Fibroblast of the aortic adventitia (primary cell): Measurements from ENCODE around the gene KIRREL2. TPM values are rescaled to one million over a fixed set of nuclear protein-coding genes. Genes with fewer than 3 reads are reported as not detected.
"Not testable (repeated sequence)": the region's sequence is repeated elsewhere in the genome, so short reads cannot be mapped to it uniquely, and the experiment has no call there.

Experiments
- DNase-seq: peaks from one replicate; pipeline ENCODE4 v3.0.0-alpha.2; 2010; ENCODE audit warnings: low read depth
- H3K4me3 ChIP-seq: 2 replicates; pipeline ENCODE4 v1.5.1; 2011; ENCODE audit warnings: low read depth, mild to moderate bottlenecking, control low read depth, low read length, moderate library complexity
- CTCF ChIP-seq: IDR thresholded peaks from 2 replicates; pipeline ENCODE4 v1.5.1; 2011; ENCODE audit warnings: mild to moderate bottlenecking, low read length, control low read depth, inconsistent platforms; ENCODE audit not compliant: insufficient read depth
- total RNA-seq: library from RNA; depleted of rRNA; stranded (reverse); fragments of >200 nt; gene quantifications from 2 replicates; pipeline ENCODE4 v1.2.3, GENCODE V29; 2012; ENCODE audit warnings: low replicate concordance

The KIRREL2 gene
- total RNA-seq, 1 donor, result not detected

- H3K4me3 ChIP-seq, result no peak overlapping the region
- DNase-seq, result no peak
- no peak for TF ChIP-seq CTCF
Measured at GRCh38 chr19:35889370-35890112, 32.8 kb downstream of the KIRREL2 start.

GRCh38 chr19:35890113-35890650, 33.5 kb downstream of the KIRREL2 start:
- no peak overlapping the region for H3K4me3 ChIP-seq
- DNase-seq, result no peak
- no peak for TF ChIP-seq CTCF

GRCh38 chr19:35891819-35892218, 35.1 kb downstream of the KIRREL2 start:
- DNase-seq, H3K4me3 ChIP-seq: not testable (repeated sequence)

- TF ChIP-seq CTCF, result no peak
- no peak for DNase-seq
- H3K4me3 ChIP-seq, result no peak overlapping the region
Measured at GRCh38 chr19:35894342-35894741, 37.6 kb downstream of the KIRREL2 start.

- no peak for TF ChIP-seq CTCF
- H3K4me3 ChIP-seq, result no peak overlapping the region
- no peak for DNase-seq
Measured at GRCh38 chr19:35895911-35896642, 39.4 kb downstream of the KIRREL2 start.

GRCh38 chr19:35896643-35897040, 39.9 kb downstream of the KIRREL2 start:
- no peak overlapping the region for H3K4me3 ChIP-seq
- no peak for TF ChIP-seq CTCF
- DNase-seq, result no peak

- no peak for DNase-seq
- peak overlapping the region; percentile 78 for H3K4me3 ChIP-seq
- no peak for TF ChIP-seq CTCF
Measured at GRCh38 chr19:35897706-35898451, 41.2 kb downstream of the KIRREL2 start.
